Ascending aorta (tissue), 2 donors: Measurements from ENCODE around the gene YARS2. TPM values are rescaled to one million over a fixed set of nuclear protein-coding genes. Genes with fewer than 3 reads are reported as not detected.

Experiments used
- DNase-seq, 2 donors: peaks; one replicate each; pipeline ENCODE4 v3.0.0-alpha.2; 2019; ENCODE audit warnings: low spot score in 2 of 2
- H3K27ac ChIP-seq, 2 donors: fragments of 200-600 bp; sonication (generic); one replicate each; pipeline ENCODE4 v1.5.1; 2016 to 2017; ENCODE audit warnings: mild to moderate bottlenecking in 1 of 2
- H3K27me3 ChIP-seq: fragments of 200-600 bp; sonication (generic); one replicate; pipeline ENCODE4 v1.5.1; 2017
- H3K36me3 ChIP-seq, 2 donors: fragments of 200-600 bp; sonication (generic); one replicate each; pipeline ENCODE4 v1.5.1; 2016
- H3K4me1 ChIP-seq, 2 donors: fragments of 200-600 bp; sonication (generic); one replicate each; pipeline ENCODE4 v1.5.1; 2016 to 2017; ENCODE audit warnings: mild to moderate bottlenecking in 1 of 2
- H3K4me3 ChIP-seq, 2 donors: fragments of 200-600 bp; sonication (generic); one replicate each; pipeline ENCODE4 v1.5.1; 2016 to 2017; ENCODE audit warnings: mild to moderate bottlenecking in 1 of 2
- H3K9me3 ChIP-seq, 2 donors: fragments of 200-600 bp; sonication (generic); one replicate each; pipeline ENCODE4 v1.5.1; 2016
- intact Hi-C: fragments of 100-400 bp; cut with DNase I; formaldehyde crosslinking; loops from one replicate; pipeline ENCODE4 v1.15.1; 2023
- total RNA-seq: library from RNA; depleted of rRNA; stranded (reverse); fragments of >200 nt; gene quantifications from one replicate; pipeline ENCODE4 v1.1.0, GENCODE V29; 2016
- TF ChIP-seq, protein P1 (sequence below), 3 experiments: fragments of 200-600 bp in 2 of 3; fragments of 450-650 bp in 1 of 3; sonication (generic) in 2 of 3; IDR thresholded peaks; one replicate each; pipeline ENCODE4 v1.5.1; 2016 to 2019; ENCODE audit warnings: antibody characterized with exemption in 3 of 3, mild to moderate bottlenecking in 1 of 3, moderate library complexity in 1 of 3

YARS2 gene
- total RNA-seq, 1 donor from 2014 or later: 15.8 TPM

DNA sequence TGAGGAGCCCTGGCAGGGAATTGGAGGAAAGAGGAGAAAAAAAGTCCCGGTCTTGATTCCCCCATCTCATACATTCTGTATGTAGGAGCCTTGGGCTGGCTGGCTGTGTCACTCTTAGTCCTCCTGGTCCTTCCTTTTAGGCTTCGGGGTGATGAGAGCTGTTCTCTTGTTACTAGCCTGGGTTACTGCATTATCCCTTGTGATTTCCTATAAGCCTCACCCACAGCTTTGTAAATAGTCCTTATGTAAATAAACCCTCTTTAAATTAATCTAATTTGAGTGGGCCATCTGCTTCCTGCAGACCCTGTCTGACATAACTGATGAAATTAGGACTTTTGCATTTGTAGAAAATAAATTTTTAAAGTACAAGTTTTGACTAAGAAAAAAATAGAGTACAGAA is 57.4 kb downstream of the YARS2 start:
- Histone ChIP-seq H3K4me1 (no peaks in the 10 kb centered on the region), H3K27me3 (no peaks in the 10 kb centered on the region), H3K4me3 (no peak overlapping the region), H3K36me3 (peaks cover 0 to 5% of the 10 kb centered on the region in 2 donors), H3K9me3 (no peaks in the 10 kb centered on the region), H3K27ac (no peak overlapping the region)
- intact Hi-C loops: no loop called here
- DNase-seq: no peak
- TF ChIP-seq, protein P1, sequence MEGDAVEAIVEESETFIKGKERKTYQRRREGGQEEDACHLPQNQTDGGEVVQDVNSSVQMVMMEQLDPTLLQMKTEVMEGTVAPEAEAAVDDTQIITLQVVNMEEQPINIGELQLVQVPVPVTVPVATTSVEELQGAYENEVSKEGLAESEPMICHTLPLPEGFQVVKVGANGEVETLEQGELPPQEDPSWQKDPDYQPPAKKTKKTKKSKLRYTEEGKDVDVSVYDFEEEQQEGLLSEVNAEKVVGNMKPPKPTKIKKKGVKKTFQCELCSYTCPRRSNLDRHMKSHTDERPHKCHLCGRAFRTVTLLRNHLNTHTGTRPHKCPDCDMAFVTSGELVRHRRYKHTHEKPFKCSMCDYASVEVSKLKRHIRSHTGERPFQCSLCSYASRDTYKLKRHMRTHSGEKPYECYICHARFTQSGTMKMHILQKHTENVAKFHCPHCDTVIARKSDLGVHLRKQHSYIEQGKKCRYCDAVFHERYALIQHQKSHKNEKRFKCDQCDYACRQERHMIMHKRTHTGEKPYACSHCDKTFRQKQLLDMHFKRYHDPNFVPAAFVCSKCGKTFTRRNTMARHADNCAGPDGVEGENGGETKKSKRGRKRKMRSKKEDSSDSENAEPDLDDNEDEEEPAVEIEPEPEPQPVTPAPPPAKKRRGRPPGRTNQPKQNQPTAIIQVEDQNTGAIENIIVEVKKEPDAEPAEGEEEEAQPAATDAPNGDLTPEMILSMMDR (IDR thresholded peaks at IDR 0.05): no peak

DNA sequence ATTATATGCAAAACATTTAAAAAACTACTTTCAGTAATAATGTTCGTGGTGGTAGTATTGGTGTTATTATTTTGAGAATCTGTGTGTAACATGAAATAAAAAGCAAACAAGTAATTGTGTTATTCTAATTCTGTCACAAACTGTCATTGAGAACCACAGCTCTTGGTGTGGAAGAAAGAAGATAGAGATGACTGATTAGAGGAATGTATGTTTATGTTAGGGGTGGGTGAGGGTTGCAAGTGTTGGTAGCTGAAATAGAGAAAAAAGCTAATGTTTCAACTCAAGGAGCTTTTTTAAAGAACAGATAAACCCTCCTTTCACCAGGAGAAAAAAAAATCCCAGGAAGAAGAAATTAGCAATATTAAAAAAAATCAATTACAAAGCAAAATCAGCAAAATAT is 58.3 kb downstream of the YARS2 start:
- Histone ChIP-seq H3K4me1 (no peaks in the 10 kb centered on the region), H3K36me3 (peaks cover 0 to 5% of the 10 kb centered on the region in 2 donors), H3K4me3 (no peak overlapping the region), H3K9me3 (no peaks in the 10 kb centered on the region), H3K27me3 (no peaks in the 10 kb centered on the region), H3K27ac (no peak overlapping the region)
- no peak for DNase-seq
- TF ChIP-seq, protein P1 (IDR thresholded peaks at IDR 0.05): no peak
- intact Hi-C loops: no loop called here

Other genes starting within 250 kb of the YARS2 start
- 50.9 TPM for gene DNM1L, start 76.6 kb downstream of the YARS2 start, total RNA-seq
- not detected for gene PKP2, start 140.9 kb upstream of the YARS2 start, total RNA-seq